HG03457 (cell line): ENCODE results near the gene DRICH1.
"Not testable (repeated sequence)": the region's sequence is repeated elsewhere in the genome, so short reads cannot be mapped to it uniquely, and the experiment has no call there.

Experiments
- ATAC-seq: cut with Tn5 transposase; IDR thresholded peaks from one replicate; pipeline ENCODE4 v1.9.1; 2021; ENCODE audit warnings: moderate number of reproducible peaks; ENCODE audit not compliant: unreplicated experiment

DRICH1 gene

GRCh38 chr22:23603266-23603665 is 28.9 kb downstream of the DRICH1 start:
- no peak for ATAC-seq

DNA sequence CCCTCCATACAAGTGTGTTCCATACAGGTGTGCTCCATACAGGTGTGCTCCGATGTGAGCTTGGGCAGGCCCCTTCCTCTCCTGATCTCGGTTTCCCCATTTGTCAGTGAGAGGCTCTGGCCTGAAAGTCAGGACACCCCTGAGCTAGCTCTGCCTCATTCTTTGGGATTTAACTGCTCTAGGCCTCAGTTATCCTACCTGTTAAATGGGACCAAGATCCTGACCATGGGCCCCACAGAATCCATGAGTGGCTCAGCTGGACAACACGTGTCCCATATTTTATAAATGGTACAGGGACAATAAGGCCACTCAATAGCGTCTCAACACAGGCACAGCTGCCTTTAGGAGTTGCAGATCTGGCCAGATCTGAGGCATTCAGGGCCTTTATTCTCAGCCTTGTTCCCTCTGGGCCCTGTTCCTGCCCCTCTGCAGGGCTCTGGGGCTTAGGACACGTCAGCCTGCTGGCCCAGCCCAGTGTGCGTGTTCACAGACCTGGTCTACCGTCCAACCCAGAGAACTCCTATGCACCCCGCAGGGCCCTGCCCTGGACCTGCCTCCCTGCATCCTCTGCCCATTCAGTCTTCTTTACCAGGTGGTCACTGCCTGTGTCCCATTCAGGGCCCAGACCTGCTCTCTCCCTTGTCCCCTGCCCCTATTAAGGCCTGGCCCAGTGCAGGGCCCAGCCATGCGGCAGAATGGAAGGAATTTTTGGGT is 33.2 kb downstream of the DRICH1 start:
- ATAC-seq: no peak

DNA sequence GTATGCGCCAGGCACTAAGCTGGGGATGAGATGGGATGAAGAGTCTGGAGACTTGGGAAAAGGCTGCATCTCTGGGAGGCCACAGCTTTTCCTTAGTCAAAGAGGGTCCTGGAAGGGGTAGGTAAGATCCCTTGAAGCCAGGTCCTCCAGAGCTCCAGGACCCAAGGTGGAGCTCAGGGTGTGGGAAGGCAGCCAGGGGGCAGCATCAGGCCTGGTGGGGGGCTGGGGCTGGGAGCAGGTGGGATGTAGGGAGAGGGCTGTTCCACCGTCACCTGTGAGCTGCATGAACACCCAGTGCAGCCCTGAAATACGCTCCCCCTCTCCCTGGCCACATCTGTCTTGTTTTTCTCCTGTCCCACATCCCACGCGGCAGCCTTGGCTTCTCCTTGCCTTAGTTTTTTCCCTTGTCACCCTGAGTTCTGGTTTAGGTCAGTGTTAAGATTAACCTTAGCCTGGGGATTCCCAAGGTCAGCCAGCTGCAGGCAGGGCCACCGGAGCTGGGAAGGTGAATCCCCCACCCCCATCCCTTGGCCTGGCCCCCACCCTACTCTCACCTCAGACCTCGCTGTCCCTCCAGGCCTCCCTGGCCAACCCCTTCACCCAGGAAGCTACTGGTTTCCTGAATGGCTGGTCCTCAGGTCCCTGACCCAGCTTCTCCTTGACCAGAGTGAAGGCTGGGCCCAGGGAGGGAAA is 34.4 kb downstream of the DRICH1 start:
- not testable (repeated sequence) for ATAC-seq

- not testable (repeated sequence) for ATAC-seq
Observed at GRCh38 chr22:23595904-23596303, 36.2 kb downstream of the DRICH1 start.

DNA sequence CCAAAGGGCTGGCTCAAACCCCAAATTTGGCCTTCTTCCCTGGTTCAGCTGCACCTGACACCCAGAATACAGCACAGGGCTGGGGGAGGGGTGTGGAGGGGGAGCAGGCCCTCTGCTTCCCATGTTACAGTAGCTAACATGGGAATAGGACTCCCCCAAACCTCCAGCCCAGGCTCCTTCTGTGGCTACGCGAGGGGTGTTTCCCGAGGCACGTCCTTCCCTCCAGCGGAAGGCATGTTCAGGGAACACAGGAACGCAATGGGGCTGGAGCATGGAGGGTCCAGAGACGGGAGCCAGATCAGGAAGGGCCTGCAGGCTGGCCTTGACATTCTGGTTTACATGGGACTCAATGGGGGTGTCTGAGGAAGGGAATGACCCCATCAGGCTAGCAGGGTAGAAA is 40.3 kb downstream of the DRICH1 start:
- no peak for ATAC-seq

- no peak for ATAC-seq
Observed at GRCh38 chr22:23591201-23591791, 40.8 kb downstream of the DRICH1 start.

DNA sequence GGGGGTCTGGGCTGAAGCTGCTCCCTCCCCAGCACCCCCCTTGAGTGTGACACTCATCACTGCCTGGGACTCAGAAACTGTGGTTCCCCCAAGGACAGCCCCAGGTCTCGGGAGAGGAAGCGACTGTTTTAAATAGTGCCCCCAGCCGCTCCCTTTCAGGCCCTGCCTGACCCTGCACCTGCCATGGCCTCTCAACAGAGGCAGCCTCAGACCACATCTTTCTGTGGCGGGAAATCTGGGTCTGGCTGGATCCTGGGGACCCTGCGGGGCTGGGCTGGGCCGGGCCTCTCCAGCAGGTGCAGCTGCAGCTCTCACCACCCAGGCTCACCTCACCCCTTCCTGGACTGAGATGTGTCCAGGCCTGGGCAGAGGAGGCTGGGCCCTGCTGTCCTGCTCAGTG is 48.3 kb downstream of the DRICH1 start:
- no peak for ATAC-seq

DNA sequence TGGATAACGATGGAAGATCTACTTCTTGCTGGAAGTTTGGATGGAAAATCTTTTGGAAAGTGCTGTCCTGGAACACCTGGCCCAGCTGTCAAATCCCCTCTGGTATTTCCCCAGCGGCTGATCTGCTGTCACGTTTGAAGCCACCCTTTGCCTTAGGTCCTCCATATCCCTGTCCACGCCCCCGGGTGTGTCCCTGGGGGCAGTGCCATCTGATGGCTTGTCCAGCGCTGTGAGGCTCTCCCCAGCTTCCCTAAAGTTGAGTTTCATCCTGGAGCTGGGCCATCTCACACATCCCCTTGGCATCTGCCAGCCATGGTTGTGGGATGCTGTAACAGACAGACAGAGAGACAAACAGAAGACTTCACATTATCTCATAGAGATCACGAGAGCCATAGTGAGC is 49.0 kb downstream of the DRICH1 start:
- ATAC-seq: no peak

- ATAC-seq: no peak
Observed at GRCh38 chr22:23581260-23581650, 50.9 kb downstream of the DRICH1 start.

DNA sequence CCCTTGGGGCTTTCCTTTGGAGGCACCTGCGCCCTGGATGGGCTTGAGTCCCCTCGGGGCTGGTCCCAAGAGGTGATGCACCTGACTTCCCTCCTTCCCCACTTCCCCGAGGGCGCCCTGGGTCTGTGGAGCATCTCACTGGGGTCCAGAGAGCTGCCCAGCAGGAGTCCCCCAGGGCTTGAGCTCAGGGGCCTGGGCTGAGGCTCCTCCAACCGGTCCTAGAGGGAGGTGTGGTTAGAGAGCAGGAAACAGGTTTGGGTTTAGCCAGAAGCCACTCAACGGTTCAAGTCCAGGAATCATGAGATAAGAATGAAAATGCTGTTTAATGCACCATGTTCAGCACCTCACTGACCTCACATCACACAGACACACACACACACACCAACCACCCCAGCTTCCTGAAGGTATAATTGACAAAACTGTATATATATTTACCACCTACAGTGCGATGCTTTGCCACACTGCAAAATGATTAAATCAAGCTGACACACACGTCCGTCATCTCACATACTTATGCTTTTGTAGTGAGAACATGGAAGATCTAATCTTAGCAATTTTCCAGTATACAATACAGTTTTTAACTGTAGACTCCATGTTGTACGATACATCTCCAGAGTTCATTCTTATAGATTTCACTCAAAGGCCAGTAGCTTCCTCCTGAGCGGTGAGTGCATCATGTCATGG is 51.4 kb downstream of the DRICH1 start:
- ATAC-seq: no peak

DNA sequence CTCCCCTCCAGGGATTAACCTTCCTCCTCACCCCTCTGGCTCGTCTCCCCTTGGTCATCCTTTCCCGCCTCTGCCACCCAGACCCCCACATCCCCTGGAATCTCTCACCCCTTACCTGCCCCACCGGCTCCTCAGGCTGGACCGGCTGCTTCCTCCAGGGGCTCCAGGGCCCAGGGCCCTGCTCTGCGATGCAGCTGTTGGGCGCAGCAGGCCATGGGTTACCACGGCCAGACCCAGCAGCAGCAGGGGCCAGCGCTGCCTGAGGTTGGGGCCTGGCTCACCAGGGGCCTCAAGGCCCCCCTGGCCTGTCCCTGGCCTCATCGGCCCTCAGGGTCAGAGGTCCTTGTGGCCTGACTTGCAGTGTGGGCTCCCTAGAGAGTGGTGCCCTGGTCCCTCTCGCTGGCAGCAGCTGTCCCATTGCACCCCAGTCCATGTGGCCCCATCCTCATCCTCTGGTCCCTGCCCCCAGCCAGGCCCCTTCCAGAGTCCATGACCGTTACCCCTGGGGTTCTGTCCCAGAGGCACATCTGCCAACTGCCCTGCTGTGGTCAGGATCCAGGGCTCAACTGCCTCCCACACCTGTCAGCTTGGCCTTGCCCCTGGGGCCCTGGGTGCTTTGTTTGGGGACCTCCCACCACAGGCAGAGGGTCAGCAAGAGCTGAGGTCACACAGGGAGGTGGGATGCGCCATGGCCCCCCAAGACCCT is 52.1 kb downstream of the DRICH1 start, which contains the start of gene IGLL1:
Gene IGLL1 (minus strand): TSS at position 421 of the 706 bp plus-strand sequence. CDS start 100 bp downstream, at position 321.
- ATAC-seq: no peak

DNA sequence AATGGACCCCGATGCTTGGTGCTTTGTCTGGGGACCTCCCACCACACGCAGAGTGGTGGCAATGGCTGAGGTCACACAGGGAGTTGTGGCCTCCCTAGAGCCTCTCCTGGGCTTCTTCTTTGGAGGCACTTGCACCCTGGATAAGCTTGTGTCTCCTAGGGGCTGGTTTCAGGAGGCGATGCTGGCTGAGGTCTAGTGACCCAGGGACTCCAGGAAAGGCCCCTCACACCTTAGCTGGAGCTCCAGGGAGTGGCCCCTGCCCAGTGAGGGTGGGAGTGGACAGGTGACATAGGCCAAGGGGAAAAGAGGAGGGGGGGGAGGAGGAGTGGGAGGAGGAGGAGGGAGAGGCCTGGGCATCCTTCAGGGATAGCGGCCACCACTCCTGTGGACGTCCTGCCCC is 52.8 kb downstream of the DRICH1 start:
- no peak for ATAC-seq

DNA sequence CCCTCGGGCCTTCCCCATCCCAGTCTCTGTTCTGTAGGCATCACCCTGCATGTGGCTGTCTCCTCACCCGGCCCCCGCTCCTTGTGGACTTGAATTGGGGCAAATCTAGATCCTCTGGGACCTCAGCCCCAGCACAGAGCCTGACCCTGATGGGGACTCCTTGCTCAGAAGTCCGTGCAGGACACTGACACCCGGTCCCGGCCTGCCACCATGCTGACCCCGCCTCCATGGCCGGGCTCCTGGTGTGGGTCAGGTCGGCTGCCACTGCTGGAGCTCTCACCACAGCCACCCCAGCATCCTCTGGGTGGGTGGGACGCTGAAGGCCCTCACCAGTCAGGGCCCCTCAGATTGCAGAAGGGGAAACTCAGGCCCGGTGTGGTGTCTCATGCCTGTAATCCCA is 53.8 kb downstream of the DRICH1 start:
- no peak for ATAC-seq

DNA sequence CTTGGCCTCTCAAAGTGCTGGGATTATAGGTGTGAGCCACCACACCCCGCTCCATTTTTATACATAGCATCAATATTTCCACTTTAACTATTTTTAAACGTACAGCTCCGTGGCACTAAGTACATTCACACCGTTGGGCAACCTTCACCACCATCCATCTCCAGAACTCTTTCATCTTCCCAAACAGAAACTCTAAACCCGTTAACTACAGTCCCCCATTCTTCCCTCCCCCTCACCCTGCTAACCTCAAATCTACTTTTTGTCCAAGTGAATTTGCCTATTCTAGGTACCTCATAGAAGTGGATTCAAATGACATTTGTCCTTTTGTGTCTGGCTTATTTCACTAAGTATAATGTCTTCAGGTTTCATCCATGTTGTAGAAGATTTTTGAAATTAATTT is 55.4 kb downstream of the DRICH1 start:
- no peak for ATAC-seq

DNA sequence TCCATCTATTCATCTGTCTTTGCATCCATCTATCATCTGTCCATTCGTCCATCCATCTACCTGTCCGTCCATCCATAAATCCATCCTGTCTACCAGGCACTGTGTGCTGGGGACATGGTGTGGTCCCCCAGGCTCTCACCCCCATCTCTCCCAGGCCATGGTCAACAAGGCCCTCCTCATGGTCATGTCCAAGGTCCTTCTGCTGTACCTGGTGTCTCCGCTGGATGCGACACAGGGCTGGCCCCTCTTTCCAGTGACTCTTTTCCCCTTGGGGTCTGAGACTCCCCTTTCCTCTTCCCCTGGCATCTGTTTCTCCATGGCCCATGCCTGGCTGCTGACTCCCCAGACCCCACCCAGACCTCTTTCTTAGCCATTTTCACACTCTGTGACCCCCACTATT is 56.5 kb downstream of the DRICH1 start:
- no peak for ATAC-seq

- ATAC-seq: no peak
Observed at GRCh38 chr22:23574877-23575276, 57.2 kb downstream of the DRICH1 start.

DNA sequence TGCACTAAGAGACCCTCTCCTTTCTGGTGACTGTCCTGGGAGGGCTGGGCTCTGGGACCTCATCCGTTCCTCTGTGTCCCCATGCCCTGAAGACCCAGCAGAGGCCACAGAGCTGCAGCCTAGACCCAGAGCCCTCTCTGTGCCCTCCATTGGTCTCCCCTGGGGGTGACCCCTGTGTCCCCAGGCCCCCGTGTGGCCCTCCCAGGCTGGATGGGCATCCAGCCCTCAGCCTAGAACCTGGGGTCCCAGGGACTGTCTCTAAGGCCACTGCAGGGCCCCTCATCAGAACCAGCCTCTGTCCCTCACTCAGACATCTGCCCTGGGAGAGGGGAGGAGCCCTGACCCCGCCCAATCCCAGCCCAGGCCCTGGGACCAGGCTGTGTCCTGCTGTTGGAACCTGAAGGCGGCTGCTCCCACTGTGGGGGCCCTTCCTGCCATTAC is 57.7 kb downstream of the DRICH1 start:
- no peak for ATAC-seq

DNA sequence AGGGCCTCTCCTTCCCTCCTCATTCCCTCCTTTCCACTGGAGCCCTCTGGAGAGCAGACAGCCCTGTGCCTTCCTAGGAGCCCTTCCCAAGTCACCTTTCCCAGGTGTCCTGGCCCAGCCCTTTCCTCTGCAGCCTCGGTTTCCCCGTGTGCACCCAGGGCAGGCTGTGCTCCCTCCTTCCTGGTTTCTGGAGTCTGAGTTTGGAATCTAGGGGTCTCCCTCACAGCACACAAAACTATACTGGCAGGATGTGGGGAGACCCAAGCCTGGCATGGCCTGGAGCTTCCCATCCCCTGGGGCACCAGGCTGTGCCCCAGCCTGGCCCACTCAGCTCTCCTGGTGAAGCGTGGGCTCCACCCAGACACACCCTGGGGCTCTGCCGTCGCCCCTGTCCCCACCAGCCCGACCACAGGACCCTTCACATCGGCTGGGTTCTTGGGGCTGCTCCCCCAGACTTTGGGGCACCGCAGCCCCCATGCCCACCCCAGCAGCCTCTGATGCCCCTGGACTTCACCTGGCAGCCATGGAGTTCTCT is 58.4 kb downstream of the DRICH1 start:
- not testable (repeated sequence) for ATAC-seq

DNA sequence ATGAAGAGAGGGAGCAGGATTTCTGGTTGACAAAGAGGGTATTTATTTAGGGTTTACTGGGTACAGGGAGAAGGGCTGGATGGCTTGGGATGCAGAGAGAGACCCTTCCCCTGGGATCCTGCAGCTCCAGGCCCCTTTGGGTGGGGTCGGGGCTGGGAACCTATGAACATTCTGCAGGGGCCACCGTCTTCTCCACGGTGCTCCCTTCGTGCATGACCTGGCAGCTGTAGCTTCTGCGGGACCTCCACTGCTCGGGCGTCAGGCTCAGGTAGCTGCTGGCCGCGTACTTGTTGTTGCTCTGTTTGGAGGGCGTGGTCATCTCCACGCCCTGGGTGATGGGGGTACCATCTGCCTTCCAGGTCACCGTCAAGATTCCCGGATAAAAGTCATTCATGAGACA is 59.0 kb downstream of the DRICH1 start:
- ATAC-seq: not testable (repeated sequence)

- no peak for ATAC-seq
Observed at GRCh38 chr22:23571486-23571885, 60.6 kb downstream of the DRICH1 start.

DNA sequence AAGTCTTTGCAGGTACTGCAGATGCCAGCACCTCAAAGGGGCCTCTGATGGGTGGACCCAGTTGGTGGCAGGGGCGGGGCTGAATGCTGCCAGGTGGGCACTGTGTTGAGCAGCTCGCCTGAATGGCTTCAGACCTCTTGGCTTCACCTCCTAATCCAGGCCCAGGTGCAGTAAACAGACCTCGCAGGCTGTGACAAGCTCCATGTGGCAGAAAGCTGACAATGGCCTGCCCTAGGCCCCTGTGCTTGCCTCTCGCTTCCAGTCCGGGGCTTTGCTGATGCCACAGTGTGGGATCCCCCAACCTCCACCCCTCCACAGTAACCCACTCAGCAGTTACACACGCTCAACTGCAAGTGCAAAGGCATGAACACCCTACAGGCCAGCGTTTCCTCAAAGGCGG is 61.4 kb downstream of the DRICH1 start:
- ATAC-seq: no peak
